Thoracic aorta (tissue), 2 donors: ENCODE data around the gene UBXN10. TPM values are rescaled to one million over a fixed set of nuclear protein-coding genes. Genes with fewer than 3 reads are reported as not detected.

Experiments used
- ATAC-seq: fragments of 150-250 bp; one replicate; pipeline ENCODE4 v1.8.0; 2017; ENCODE audit warnings: low read depth; ENCODE audit not compliant: insufficient number of reproducible peaks, low FRiP score
- DNase-seq: peaks from one replicate; pipeline ENCODE4 v3.0.0-alpha.2; 2020; ENCODE audit warnings: low spot score
- H3K27ac ChIP-seq, 2 donors: fragments of 200-600 bp; sonication (generic); 1 replicate in 1 of 2; 2 replicates in 1 of 2; pipeline ENCODE4 v1.5.1; 2016; ENCODE audit warnings: mild to moderate bottlenecking in 2 of 2, moderate library complexity in 2 of 2
- H3K27me3 ChIP-seq: fragments of 200-600 bp; sonication (generic); replicated peaks from 2 replicates; pipeline ENCODE4 v1.6.0; 2016; ENCODE audit warnings: mild to moderate bottlenecking; ENCODE audit not compliant: insufficient read depth
- H3K36me3 ChIP-seq: fragments of 200-600 bp; sonication (generic); one replicate; pipeline ENCODE4 v1.5.1; 2016
- H3K4me1 ChIP-seq, 2 donors: fragments of 200-600 bp; sonication (generic); 1 replicate in 1 of 2; 2 replicates in 1 of 2; pipeline versions ENCODE4 v1.5.1 to v1.6.0; 2016; ENCODE audit warnings: low read depth in 2 of 2, mild to moderate bottlenecking in 1 of 2; ENCODE audit not compliant: control insufficient read depth in 1 of 2
- H3K4me3 ChIP-seq: fragments of 200-600 bp; sonication (generic); 2 replicates; pipeline ENCODE4 v1.5.1; 2016; ENCODE audit warnings: mild to moderate bottlenecking
- H3K9me3 ChIP-seq: fragments of 200-600 bp; sonication (generic); 2 replicates; pipeline ENCODE4 v1.5.1; 2016
- CTCF ChIP-seq: fragments of 200-600 bp; sonication (generic); IDR thresholded peaks from one replicate; pipeline ENCODE4 v1.5.1; 2019; ENCODE audit warnings: antibody characterized with exemption
- total RNA-seq, 2 donors: library from RNA; depleted of rRNA; stranded (reverse); fragments of >200 nt; gene quantifications; one replicate each; pipeline versions ENCODE4 v1.1.0 to v1.2.3, GENCODE V29; 2016

The UBXN10 gene
- total RNA-seq, 2 donors from 2014 or later, result 0.28 to 0.68 TPM

GRCh38 chr1:20165522-20165951 is 20.4 kb upstream of the UBXN10 start:
- Histone ChIP-seq H3K4me3 (no peak overlapping the region), H3K27ac (no peak overlapping the region), H3K4me1 (no peaks in the 10 kb centered on the region), H3K9me3 (peaks cover 13% of the 10 kb centered on the region), H3K36me3 (no peaks in the 10 kb centered on the region), H3K27me3 (no peaks in the 10 kb centered on the region)
- DNase-seq (no peak), ATAC-seq (no peak)
- TF ChIP-seq CTCF, result no peak

DNA sequence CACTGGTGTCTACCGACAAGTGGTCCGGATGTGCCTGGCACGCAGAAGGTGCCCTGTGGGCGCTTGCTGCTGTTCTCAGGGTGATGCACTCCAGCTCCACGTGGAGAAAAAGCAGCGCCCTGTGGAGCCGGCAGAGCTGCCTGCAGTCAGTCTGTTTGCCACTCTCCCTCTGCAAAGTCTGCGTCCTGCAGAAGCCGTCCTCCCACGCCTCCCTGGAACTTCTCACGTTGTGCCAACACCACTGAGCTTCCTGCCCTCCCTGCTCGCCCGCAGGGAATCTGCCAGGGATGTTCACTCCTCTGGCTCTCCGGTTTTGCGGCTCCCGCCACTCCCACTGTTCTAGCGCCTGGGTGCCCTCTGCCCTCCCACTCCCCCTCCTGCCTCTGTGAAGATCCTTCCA is 19.8 kb upstream of the UBXN10 start:
- Histone ChIP-seq H3K4me3 (no peak overlapping the region), H3K36me3 (no peaks in the 10 kb centered on the region), H3K4me1 (no peaks in the 10 kb centered on the region), H3K9me3 (peaks cover 8% of the 10 kb centered on the region), H3K27ac (no peak overlapping the region), H3K27me3 (no peaks in the 10 kb centered on the region)
- DNase-seq (no peak), ATAC-seq (no peak)
- no peak for TF ChIP-seq CTCF

DNA sequence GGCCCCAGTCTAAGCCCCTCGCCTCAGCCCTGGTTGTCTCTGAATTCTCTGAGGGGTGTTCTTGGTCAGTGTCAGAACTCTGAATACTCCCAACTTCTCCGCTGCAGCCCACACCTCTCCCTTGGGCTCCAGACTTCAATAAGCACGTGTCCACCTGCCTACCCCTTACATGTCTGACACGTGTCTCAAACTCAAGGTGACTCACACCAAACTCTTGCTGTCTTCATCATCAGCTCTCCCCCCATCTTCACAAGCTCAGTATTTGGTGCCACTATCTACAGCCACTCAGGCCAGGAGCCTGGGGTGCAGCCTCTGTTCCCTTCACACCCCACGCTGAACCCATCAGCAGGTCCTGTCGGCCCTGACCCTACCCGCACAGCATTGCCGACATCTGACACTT is 18.8 kb upstream of the UBXN10 start:
- Histone ChIP-seq H3K4me3 (no peak overlapping the region), H3K27me3 (no peaks in the 10 kb centered on the region), H3K27ac (no peak overlapping the region), H3K4me1 (no peaks in the 10 kb centered on the region), H3K9me3 (no peaks in the 10 kb centered on the region), H3K36me3 (no peaks in the 10 kb centered on the region)
- DNase-seq (no peak), ATAC-seq (no peak)
- no peak for TF ChIP-seq CTCF

DNA sequence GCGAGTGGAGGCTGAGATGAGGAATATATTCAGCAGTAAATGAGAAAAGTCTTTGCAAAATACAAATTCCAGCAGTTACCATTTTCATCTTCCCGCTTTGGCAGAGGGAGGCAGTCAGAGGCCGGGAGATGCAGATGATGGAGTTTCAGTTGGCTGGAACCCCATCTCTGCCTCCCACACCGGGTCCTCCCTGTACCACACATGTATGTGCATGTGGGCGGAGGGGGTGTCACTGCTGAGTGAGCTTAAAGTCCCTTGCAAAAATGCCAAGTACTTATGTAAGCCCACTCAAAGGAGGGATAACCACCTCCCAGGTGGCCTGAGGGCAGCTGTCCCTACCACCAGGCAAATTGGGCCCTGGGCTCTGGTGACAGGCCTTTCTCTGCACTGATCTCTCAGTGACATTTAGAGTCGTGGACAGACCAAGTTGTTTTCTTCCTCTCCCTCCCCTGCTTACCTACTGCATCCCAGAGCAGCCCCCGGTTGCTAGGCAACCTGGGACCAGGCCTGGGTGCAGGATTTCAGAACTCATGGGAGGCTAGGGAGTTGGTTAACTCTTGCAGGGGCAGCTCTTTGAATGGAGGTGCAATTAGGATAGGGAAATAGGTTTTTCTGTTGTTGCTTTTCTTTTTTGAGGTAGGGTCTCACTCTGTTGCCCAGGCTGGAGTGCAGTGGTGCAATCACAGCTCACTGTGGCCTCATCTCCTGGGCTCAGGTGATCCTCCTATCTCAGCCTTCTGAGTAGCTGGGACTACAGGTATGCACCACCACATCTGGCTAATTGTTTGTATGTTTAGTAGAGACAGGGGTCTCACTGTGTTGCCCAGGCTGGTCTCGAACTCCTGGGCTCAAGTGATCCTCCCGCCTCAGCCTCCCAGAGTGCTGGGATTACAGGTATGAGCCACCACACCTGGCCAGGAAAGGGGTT is 17.1 kb upstream of the UBXN10 start:
- no peak overlapping the region for H3K4me3 ChIP-seq
- H3K9me3 ChIP-seq, result no peaks in the 10 kb centered on the region
- TF ChIP-seq CTCF, result no peak
- H3K36me3 ChIP-seq, result no peaks in the 10 kb centered on the region
- DNase-seq (no peak), ATAC-seq (no peak)
- no peaks in the 10 kb centered on the region for H3K4me1 ChIP-seq
- H3K27me3 ChIP-seq, result no peaks in the 10 kb centered on the region
- no peak overlapping the region for H3K27ac ChIP-seq

DNA sequence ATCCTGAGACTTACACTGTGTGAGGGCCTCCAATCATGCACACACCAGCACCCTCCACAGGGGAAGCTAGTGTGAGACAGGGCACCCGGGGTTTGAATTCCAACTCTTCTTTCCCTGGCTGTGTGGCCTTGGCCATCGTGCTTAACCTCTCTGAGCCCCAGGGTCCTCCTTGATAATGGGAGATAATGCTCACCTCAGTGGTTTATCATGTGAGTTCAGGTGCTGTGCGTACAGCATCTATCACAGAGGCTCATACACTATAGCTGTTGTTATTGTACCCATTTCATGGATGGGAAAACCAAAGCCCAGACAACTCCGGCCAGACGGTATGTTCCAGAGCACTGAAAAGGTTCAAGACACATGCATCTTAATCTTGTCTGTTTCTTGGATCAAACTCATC is 16.0 kb upstream of the UBXN10 start:
- no peak overlapping the region for H3K27ac ChIP-seq
- no peak overlapping the region for H3K4me3 ChIP-seq
- H3K4me1 ChIP-seq, result no peaks in the 10 kb centered on the region
- H3K9me3 ChIP-seq, result no peaks in the 10 kb centered on the region
- no peaks in the 10 kb centered on the region for H3K36me3 ChIP-seq
- no peak for ATAC-seq
- H3K27me3 ChIP-seq, result no peaks in the 10 kb centered on the region
- no peak for TF ChIP-seq CTCF
- DNase-seq, result no peak
